GM04504 (cell line): ENCODE data around the gene CLIC1.

Experiments
- DNase-seq: peaks from one replicate; pipeline ENCODE4 v3.0.0-alpha.2; 2012; ENCODE audit warnings: low read depth

CLIC1 gene

DNA sequence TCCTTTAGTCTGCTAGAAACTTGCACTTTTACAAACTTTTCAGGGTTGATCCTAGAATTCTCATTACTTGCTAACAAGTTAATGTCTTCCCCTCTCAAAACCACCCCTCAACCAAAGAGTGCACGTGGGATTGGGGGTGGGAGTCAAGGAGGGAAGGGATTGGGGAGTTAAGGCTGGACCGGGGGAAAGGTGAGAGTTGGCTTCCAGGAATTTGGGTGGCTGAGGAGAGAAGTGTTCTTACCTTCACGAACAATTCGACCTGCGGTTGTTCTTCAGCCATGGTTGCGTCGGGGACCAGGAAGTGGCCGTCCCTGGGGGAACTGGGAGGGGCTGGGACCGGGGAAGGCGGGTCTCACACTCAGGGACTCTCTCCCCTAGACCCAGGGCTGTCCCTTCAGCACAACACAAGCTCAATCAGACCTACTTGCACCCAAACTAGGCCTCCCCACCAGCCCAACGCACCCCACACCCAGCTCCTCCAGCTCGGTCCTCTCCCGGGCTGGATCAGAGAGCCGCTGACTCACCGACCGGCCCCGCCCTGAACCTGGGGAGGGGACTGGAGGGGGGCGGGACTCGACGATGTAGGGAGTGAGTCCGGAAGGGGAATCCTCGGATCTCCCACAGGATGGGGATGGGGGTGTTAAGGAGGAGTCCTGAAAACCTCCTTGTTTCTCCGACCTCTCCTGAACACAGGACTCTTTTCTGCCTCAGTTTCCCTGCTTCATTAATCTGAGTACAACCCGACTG, at the start of gene CLIC1:
Gene CLIC1 (minus strand): TSS at position 510 of the 747 bp plus-strand sequence. CDS start 230 bp downstream, at position 280.
- peak; percentile 62 for DNase-seq

DNA sequence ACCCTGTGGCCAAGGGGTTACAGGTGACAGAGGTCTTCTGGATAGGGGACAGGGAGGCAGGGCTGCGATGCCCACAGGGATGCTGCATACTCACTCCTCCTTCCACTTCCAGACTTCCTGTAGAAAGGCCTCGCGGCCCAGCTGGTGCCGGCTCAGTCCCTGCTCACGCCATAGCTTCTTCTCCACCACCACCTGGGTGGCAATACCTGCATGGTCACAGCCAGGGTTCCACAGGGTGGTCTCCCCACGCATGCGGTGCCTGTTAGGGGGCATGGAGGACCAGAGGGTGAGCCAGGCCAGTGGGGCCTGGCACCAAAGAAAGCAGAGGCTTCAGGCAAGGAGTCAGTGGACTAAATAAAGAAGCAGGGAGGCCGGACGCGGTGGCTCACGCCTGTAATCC, 49.1 kb upstream of the CLIC1 start:
- DNase-seq = no peak

DNA sequence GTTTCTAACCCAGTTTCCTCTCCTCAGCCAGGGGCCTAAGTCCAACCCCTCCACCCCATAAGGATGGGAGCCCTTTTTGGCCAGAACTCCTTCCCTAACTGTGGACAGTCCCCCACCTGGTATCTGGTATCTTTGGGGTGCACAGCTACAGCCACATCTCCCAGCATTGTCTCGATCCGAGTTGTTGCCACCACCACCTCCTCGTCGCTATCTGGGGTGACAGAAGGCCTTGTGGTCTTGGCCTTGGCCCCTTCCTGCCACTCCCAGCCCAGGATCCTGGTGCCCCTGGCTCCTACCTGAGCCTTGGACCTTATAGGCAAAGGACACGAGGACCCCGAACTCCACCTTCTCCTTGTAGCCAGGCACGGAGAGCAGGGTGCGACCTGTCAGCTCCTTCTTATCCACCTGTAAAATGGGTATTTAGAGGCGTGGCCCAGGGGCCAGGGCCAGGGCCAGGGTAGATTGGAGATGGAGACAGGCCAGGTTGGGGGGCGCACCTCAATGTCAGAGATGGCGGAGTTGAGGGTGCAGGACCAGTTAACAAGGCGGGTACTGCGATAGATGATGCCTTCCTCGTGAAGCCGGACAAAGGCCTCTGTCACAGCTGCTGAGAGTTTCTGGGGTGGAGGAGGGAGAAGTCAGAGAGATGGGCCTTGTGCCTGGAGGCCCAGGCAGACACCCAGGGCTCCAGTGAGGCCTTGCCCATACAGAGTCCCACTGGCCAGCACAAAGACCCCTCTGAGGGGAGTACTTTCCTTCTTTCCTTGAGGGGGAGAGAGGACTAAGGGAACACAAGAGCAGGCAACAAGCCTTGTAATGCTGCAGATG, 48.0 kb upstream of the CLIC1 start:
- no peak for DNase-seq

DNA sequence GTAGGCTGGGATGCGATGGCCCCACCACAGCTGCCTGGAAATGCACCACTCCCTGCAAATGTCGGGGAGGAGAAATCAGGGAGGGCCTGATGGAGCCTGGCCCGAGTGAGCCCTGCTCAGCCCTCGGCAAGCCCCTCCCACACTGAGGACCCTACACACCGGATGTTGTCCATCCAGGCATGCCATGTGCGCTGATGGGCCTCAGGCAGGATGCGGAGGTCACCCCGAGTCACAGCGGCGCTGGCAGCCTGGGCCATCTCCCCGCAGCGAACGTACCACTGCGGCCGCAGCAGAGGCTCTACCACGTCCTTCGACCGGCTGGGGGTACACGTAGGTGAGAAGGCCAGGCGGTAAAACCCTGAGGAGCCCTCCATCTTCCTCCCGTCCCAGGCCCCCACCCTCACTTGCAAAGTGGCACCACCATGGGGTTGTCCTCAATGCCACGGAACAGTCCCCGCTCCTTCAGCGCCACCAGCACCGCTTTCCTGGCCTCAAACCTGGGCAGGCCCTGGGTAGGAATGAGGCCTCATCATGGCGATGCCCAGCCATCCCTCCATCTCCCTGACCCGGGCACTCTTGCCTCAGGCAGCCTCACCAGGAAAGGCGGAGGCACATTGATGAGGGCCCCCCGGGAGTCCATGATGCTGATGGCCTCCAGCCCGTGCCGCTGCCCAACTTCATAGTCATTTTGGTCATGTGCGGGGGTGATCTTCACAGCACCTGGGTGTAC, 46.0 kb upstream of the CLIC1 start:
- DNase-seq = no peak

DNA sequence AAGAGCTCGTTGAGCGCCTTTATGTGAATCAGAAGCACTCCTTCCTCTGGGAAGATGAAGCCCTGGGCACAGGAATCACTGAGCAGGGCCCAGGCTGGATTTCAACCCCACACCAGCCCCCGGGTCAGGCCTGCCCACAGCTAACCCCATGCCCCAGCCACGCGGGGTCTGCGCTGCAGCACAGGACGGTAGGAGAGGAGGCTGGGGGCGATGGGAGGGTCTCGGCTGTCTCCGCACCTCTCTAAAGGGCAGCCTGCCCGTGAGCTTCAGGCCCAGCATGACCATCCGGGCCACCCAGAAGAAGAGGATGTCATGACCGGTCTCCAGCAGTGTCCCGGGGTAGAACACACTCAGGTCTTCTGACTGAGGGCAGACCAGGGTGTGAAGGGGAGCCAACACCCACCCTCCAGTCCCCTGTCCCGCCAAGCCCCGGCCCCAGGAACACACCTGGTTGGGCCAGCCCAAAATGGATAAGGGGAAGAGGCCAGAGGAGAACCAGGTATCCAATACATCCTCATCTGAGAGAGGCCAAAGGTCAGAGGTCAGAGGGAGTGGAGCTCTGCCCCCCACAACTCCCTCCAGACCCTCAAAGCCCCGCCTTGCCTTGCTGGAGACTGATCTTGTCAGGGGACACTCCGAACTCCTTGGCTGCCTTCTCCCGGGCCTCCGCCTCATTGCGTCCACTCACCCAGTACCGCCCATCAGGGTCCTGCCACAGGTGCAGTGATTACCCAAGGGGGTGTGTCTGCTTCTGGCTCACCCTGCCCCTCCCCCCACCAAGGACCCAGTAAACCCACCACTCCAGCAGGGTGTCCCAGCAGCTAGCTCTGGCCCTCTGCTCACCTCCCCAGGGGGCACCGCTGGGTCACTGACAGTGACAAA, 45.2 kb upstream of the CLIC1 start:
- no peak for DNase-seq

DNA sequence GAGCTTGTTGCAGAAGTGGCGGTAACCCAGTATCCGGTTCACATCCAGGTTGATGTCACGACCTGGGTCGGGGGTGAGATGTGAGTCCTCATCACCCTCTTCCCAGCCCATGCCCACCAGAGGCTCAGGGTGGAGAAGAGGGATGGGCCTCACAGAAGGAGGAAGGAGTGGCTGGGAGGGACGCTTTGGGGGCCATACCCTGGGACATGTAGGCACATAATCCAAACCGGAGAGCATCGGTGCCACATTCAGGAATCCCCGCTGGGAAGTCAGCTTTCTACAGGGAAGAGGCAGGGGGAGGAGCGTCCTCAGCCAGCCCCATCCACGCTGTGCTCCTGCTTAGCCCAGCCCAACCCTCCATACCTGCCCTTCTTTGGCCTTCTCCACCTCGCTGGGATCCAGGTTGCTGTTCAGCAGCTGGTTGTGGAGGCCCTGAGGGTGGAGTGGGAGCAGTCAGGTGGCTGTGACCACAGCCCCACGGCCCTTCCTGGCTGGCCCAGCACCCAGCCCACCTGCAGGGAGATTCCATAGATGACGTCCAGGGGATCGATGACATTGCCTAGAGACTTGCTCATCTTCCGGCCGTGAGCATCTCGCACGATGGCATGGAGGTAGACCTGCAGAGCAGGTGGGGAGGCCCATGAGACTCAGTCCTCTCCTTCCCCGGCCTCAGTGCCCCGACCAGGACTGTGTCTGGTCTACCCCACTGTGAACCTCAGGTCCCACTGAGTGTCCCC, 44.3 kb upstream of the CLIC1 start:
- DNase-seq = no peak

DNA sequence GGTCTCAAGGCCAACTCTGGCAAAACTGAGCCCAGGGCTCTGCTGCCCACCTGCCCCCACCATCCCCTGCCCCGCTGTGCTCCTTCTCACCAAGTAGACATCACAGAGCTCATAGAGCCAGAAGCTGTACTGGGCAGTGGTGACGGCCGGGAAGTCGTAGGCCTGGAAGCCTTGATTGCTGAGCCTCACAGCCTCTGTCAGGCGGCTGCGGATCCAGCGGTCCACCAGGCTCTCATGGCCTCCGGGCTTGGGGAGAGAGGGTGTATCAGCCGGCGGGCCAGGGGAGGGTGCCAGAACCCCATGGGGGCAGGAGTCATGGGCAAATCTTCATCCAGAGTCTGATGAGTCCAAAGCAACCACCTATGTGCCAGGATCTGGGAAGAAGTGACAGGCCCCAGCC, 43.6 kb upstream of the CLIC1 start:
- no peak for DNase-seq

DNA sequence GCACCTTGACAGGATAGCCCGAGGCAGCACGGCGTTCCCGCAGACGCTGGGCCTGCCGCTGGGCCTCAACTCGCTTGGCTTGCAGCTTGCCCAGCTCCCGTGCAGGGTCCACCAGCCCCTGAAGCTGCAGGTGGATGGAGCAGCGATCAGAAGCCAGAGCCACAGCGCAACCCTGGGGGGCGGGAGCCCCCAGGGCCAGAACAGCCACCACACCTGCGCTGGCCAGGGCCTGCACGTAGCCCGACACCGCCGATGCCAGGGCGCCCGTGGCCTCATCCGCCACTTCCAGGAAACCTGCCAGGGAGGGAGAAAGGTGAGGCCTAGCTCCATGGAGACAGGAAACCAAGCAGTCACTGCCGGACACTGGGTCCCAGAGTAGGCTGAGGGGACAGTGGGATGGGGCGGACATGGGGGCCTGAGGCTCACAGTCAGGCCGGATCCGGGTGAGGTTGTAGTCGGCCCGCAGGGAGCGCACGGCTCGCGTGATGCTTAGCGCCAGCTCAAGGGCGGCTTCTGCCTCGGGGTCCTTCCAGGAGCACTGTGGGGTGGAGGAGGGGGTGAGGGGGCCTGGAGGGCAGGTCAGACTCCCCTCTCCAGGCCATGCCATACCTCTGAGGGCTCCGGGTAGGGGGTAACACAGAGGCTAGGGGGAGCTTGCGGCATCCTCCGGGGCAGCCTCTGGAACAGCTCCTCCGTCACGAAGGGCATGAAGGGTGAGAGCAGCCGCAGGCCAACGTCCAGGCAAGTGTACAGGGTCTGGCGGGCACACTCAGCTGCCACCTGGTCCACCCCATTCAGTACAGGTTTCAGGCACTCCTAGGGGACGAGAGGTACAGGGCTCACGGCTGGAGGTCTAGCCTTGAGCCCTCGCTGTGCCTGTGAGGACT, 42.9 kb upstream of the CLIC1 start:
- no peak for DNase-seq

DNA sequence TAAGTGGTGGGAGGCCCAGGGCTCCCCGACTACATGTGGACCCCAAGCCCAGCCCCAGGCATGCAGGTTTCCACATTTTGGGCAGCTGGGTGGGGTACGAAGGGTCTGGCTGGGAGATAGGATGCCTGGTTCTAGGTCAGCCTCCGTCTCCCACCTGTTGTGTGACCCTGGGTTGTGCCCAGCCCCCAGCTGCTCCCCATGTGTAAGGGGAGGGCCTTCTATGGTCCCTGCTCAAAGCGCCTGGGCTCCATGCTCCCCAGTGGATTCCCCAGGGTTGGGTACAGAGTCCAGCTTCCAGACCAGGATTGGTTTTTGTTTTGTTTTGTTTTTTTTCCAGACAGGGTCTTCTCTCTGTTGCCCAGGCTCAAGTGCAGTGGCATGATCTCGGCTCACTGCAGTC, 41.9 kb upstream of the CLIC1 start:
- no peak for DNase-seq

DNA sequence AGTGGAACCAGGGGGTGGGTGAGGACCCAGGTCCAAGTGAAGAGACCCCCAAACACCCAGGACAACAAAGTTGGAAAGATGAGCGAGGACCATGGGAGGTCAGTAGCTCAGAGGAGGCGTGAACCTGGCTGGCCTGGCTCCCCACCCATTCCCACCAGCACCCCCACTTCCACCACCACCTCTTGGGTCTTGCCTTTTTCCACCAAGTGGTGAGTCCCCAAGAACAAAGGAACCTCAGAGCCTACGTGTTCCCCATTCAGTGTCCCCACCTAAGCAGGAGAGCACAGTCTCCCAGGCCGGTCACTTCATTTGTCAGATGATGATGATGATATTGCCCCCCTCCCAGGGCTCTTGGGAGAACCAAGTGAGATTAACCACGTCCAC, 41.3 kb upstream of the CLIC1 start:
- DNase-seq = no peak

DNA sequence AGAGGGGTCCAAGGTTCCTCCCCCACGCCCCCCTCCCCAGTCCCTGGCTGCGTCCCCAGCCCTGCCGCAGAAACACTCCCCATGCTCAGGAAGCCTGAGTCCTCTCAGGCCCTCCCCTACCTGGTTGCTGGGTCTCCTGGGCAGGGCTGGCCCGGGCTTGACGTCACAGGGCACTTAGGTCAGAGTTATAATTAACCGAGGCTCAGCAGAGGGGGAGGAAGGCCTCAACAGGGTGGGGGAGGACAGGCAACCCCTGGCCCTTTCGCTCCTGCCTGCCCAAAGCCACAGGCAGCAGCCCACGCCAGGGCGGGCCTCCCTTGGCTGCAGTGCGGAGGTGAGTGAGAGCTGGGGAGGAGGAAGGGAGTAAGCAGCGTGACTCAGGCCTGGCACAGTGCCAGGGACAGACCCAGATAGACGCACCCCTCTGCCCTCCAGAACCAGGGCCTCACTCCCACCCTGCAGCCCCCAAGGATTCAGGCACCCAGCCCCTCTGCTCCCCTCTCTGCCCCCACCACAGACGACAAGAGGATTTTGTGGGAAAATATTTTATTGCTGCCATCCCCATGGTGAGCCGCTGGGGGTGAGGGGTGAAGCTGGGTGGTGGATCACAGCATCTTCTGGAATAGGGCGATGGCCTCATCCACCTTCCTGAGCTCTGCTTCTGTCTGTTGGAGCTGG, 40.8 kb upstream of the CLIC1 start, which contains the start of gene VWA7:
Gene VWA7 (minus strand): TSS at position 340 of the 678 bp plus-strand sequence. CDS start 549 bp downstream, outside the sequence.
- peak; percentile 28 for DNase-seq

DNA sequence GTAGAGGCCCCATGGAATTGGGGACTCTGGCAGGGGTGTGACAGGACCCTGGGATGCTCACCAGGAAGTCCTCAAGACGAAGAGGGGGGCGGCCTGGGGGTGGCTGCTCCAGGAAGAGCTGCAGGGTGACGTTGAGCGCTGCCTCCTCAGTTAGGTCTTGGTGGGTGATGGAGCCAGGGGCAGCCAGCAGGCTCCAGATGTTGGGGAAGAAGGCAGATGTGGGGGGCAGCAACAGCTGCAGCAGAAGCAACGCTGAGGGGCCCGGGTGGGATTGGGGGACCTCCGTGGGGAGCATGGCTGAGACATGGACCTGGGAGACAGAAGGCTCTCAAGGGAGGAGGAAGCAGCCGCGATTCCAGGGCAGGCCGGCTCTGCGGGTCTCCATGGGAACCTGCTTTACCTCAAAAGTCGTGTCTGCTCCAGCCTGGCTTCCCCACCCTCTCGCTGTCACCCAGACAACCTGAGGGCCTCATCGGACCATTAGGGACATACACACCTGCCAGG, 40.2 kb upstream of the CLIC1 start:
- DNase-seq = no peak

DNA sequence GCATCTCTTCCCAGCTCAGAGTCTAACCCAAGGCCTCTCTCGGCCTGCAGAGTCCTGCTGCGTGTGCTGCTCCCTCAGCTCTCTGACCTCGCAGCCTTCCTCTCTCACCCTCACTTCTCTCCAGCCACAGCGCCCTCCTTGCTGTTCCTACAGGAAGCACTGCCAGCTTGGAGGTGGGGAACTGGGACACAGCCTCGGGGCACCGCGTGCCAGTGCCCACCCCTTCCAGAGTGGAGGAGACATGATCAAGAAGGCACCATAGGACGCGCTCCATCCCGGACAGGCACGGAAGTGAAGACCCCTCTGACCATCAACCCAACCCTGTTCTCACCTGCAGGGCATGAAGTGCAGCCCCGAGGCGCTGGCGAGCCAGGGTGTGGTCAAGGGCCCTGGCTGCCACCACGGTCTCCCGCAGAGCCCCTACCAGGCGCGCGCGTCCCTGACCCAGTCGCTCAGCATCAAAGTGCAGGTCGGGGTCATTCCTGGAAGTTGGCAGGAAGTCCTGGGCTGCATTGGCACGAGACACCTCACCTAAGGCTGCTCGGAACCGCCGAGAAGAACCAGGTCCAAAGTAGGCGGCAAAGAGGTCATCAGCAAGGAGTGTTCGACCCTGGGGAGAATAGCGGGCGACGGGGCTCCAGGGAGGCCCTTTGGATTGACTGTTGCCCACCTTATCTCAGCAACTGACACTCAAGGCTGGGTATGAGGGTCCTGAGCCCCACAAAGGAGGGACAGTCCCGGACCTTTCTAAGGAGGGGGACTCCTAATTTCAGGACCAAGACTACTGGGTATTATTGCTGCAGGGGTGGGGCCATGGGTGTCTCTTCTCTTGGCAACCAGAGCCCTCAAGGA, 39.5 kb upstream of the CLIC1 start:
- DNase-seq = no peak

DNA sequence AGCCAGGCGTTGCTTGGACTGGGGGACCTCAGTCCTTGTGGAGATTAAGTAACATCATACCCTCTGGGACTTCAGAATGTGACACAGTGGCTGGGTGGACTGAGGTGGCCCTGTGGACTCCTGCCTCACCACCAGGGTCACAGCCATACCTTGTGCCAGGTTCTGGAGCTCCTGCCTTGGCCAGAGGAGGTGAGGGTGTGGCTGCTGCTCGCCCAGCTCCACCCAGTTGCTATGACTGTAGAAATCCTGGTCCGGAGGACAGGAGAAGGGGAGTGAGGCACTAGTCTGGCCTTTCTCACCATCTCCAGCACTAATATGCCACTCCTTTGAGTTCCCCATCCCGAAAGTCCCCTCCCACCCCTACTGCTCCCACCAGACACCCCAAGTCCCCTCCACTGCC, 38.9 kb upstream of the CLIC1 start:
- no peak for DNase-seq

DNA sequence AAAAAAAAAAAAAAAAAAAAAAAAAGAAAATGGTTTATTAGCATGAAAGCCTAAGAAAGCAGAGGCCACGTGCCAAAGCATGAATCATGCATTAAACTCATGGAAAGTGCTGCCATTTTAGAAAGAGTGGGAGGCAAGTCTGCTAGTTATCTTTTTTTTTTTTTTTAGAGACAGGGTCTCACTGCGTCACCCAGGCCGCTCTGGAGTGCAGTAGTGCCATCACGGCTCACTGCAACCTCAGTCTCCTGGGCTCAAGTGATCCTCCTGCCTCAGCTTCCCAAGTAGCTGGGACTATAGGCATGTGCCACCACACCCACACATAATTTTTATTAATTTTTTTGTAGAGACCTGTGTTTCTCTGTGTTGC, 35.6 kb upstream of the CLIC1 start:
- DNase-seq = no peak

DNA sequence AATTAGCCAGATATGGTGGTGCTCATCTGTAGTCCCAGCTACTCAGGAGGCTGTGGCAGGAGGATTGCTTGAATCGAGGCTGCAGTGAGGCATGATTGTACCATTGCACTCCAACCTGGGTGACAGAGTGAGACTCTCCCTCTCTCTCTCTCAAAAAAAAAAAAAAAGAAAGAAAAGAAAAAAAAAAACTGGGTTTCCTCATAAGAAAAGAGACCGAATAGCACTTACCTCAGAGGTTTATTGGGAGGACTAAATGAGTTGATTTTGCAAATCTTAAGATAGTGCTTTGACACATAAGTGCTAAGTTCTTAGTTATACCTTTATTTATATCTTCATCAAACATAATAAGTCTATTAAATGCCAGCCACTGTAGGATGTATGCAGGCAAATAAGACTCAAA, 34.5 kb upstream of the CLIC1 start:
- DNase-seq = no peak

DNA sequence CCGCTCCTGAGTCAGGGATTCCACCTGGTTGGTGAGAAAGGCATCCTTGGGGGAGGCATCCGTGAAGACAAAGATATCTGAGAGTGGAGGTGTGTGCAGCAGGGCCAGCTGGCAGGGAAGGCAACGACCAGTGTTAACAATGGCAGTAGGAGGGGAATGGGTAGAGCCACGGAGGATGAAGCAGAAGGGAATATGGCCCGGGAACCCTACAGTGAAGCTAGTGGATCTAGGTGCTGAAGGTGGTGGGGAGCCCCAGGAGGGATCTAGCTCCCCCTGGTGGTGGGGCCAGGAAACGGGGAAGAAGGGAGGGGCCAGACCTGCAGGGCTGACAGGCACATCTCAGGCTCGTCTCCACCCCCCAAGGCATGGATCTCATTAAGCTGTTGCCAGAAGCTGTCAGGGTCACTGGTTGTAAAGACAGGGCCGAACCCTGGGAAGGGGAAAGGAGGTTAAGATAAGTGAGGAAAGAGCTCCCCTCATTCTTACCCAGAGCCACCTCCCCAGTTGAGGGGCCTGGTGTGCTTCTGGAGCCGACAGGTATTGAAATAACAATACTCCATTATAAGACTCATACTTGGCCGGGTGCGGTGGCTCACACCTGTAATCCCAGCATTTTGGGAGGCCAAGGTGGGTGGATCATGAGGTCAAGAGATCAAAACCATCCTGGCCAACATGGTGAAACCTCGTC, 33.5 kb upstream of the CLIC1 start:
- no peak for DNase-seq
